ENCODE data around the gene FGD6.
"Not testable (repeated sequence)": the region's sequence is repeated elsewhere in the genome, so short reads cannot be mapped to it uniquely, and the experiment has no call there.

Gene FGD6

DNA sequence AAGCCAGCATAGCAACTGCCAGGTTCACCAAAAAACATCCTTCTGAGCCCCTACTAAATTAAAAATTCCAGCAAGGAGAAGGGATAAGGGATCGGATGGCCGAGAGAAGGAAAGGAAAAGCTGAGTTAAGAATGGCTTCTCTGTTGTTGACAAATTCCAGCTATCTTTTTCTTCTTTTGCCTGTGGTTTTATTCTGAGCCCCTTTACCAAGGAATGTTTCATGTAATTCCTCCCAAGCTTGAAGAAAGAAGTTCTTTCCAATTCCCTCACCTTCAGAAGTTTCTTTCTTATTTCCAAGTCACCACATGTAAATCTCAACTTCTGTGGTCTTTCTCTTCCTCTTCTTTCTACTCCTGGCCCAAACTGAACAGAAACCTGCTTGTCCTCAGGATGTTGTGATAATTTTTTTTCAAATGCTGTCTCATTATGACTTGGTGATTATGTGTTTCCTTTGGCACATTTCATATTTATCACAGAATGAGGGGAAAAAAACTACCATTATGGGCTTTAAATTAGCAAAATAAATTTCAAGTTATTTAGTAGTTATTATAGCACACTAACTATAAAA lies 40.0 kb downstream of the FGD6 start:
- DNase-seq: no peak

GRCh38 chr12:95173392-95174251 lies 43.6 kb downstream of the FGD6 start:
- DNase-seq: peak; percentile 50

GRCh38 chr12:95169368-95169767 lies 47.9 kb downstream of the FGD6 start:
- peak; percentile 71 for DNase-seq

GRCh38 chr12:95168746-95169145 lies 48.5 kb downstream of the FGD6 start:
- no peak for DNase-seq

GRCh38 chr12:95164656-95165055 lies 52.6 kb downstream of the FGD6 start:
- peak; percentile 57 for DNase-seq

- no peak for DNase-seq
Measured at GRCh38 chr12:95158919-95159318, 58.3 kb downstream of the FGD6 start.

GRCh38 chr12:95151821-95152220 lies 65.4 kb downstream of the FGD6 start:
- no peak for DNase-seq

DNA sequence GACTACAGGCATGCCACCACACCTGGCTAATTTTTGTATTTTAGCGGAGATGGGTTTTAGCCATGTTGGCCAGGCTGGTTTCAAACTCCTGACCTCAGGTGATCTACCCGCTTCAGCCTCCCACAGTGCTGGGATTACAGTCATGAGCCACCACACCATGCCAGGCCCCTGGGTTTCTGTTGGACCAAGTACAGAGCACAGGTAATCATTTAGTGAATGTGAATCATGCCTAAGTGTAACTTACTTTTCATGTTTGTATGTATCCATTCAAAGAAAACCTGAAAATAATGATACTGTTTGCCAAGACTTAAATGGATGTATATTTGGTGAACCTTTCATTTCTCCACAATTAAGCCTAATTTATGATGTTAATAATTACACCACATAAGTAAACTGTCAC lies 65.9 kb downstream of the FGD6 start:
- DNase-seq: no peak

DNA sequence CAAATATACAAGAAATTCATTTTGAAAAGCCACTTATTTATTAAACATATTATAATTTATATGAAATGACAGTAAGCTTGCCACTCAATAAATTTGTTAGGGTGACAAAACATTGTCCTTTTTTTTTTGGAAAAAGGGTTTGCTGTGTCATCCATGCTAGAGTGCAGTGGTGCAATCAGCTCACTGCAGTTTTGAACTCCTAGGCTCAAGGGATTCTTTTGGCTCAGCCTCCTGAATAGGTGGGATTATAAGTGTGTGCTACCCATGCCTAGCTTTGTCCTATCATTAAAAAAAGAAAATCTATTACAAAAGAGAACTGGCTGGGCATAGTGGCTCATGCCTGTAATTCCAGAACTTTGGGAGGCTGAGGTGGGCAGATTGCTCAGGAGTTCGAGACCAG lies 66.8 kb downstream of the FGD6 start:
- no peak for DNase-seq

- no peak for DNase-seq
Measured at GRCh38 chr12:95147866-95148265, 69.4 kb downstream of the FGD6 start.

GRCh38 chr12:95146769-95147168 lies 70.5 kb downstream of the FGD6 start:
- DNase-seq: no peak

GRCh38 chr12:95143621-95144205 lies 73.6 kb downstream of the FGD6 start:
- DNase-seq: peak; percentile 19

DNA sequence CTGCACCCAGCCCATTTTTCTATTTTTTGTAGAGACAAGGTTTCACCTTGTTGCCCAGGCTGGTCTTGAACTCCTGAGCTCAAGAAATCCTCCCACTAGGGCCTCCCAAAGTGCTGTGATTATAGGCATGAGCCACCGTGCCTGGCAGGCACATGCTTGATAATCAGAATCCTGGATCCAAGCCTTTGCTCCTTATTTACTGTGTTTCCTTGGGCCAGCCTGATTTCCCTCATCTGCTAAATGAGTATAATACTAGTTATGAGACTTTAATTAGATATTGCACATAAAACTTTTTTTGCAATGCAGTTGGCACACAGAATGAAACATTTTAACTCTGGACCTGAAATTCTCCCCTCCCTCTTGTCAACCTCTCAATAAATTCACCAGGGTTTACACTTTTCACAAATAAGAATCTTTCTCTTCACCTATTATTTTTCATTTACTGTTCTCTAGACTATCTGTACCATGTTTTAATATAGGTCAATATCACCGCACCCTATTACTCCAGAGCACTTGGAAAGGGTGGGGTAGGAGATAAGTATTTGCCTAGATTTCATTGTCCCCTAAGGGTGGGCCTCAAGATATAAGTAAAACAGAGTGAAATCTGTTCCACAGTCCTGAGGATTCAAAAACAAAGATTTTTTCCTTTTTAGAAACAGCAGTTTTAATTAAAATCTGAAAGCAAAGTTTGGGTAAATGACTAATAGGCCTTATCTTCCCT lies 74.7 kb downstream of the FGD6 start:
- DNase-seq: no peak

GRCh38 chr12:95141310-95141709 lies 76.0 kb downstream of the FGD6 start:
- DNase-seq: no peak

- not testable (repeated sequence) for DNase-seq
Measured at GRCh38 chr12:95138031-95138430, 79.2 kb downstream of the FGD6 start.

DNA sequence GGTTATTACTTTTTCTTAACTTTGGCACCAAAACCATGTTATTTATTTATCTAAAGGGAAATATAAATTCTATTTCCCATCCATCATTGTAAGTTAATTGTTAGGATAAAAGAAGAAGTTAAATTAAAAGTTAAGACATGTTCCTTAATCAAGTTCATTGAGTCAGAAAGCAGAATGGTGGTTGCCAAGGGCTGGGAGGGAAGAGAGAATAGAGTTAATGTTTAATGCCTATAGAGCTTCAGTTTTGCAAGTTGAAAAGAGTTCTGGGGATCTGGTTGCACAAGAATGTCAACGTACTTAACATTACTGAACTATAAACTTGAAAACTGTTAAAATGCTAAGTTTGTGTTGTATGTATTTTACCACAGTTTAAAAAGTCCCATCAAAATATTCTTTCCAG lies 80.7 kb downstream of the FGD6 start:
- no peak for DNase-seq

DNA sequence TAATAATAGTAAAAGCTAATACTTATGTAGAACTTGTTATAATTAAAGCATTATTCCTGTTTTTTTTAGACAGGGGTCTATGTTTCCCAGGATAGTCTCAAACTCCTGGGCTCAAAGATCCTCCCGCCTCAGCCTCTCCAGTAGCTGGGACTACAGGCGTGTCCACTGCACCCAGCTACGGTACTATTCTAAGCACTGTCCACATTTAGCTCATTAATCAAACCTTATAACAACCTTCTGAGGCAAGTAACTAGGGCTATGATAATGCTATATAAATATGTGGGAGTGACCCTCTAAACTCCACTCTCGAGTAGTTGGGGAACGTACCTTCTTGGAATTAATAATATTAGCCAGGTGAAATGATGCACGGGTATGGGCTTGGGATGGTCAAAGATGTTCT lies 83.2 kb downstream of the FGD6 start:
- no peak for DNase-seq

- no peak for DNase-seq
Measured at GRCh38 chr12:95131589-95132340, 85.5 kb downstream of the FGD6 start.

- no peak for DNase-seq
Measured at GRCh38 chr12:95130096-95130495, 87.2 kb downstream of the FGD6 start.

DNA sequence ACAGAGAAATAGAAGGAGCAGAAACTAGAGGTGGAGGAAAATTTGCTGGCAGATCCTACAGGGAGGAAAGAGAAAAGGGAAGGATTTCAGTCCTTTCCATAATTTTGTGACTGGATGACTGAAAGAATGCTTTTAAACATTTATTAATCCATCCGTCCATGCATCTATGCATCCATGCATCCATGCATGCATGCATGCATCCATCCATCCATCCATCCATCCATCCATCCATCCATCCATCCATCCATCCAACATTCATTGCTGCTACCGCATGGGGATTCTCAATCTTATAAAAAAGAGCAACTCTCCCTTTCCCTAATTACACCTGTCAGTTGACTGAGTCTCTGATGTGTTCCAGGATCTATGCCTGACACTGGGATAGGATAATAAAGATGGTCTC lies 88.2 kb downstream of the FGD6 start:
- DNase-seq: no peak

GRCh38 chr12:95126736-95127135 lies 90.5 kb downstream of the FGD6 start:
- DNase-seq: no peak

DNA sequence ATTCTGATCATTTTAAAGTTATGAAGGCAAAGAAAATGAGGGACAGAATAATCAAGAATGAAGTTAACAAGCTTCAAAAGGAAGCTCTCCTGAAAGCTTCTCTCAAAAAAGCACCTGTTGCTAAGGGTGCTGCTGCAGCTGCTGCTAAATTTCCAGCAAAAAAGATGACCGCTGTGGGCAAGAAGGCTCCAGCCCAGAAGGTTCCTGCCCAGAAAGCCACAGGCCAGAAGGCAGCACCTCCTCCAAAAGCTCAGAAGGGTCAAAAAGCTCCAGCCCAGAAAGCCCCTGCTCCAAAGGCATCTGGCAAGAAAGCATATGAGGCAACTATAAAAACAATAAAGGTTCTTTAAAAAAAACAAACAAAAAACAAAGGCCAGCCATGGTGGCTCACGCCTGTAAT lies 91.2 kb downstream of the FGD6 start:
- no peak for DNase-seq

DNA sequence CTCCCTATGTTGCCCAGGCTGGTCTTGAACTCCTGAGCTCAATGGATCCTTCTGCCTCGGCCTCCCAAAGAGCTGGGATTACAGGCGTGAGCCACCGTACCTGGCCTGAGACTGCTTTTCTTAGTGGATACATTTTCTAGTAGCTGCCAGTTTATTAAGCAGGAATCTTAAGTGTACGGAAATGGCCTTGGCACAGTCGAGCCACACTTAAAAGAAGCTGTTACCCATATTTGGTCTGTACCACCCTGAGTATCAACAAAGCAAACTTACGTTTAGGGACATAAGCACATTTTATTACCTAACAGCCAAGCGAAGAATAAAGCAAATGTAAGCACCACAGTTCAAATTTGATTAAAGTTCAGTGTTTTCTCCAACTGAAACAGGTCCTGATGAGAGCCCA lies 93.2 kb downstream of the FGD6 start:
- no peak for DNase-seq

All from fibroblast of skin of scalp (primary cell).